Measurements from ENCODE around the gene DARS2.

Gene DARS2

GRCh38 chr1:173888749-173889148 is 64.3 kb downstream of the DARS2 start:
- DNase-seq = no peak

GRCh38 chr1:173889885-173890284 is 65.4 kb downstream of the DARS2 start:
- DNase-seq = no peak

GRCh38 chr1:173893611-173894010 is 69.1 kb downstream of the DARS2 start:
- DNase-seq = no peak

GRCh38 chr1:173894189-173894588 is 69.7 kb downstream of the DARS2 start:
- no peak for DNase-seq

DNA sequence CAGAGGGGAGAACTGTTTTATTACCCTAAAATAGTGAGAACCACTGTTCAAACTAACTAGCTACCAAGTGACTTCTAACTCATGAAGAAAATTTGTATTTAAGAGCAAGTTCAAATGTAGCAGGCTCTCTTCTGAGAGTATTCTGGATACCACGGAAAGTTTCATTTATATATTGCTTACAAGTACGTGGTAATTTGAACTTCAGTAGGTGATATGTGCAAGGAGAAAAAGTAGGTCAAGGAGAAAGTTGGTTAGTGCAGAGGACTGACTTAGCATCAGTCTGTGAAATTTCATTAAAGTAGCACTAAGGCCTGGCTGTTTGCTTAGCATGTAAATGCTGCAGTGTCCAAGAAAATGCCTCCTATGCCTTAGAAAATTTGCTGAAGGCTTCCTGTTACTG is 76.0 kb downstream of the DARS2 start:
- no peak for DNase-seq

DNA sequence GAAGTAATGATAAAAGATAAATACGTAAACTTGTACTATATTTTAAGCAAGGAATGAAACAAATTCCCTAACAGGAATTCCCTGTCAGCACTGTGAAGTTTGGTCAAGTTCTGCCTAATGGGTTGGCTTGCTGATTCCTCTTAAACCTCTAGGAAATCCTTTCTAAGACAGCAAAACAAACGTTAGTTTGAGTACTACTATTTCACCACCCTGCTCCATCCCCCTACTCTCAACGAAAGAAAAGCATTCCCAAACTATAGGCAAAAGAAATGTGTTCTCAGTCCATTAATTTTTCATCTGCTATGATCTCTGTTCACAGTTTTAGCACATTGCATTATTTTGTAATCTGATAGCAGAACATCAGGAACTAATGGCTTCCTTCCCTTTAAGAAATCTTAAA is 76.5 kb downstream of the DARS2 start:
- DNase-seq = no peak

DNA sequence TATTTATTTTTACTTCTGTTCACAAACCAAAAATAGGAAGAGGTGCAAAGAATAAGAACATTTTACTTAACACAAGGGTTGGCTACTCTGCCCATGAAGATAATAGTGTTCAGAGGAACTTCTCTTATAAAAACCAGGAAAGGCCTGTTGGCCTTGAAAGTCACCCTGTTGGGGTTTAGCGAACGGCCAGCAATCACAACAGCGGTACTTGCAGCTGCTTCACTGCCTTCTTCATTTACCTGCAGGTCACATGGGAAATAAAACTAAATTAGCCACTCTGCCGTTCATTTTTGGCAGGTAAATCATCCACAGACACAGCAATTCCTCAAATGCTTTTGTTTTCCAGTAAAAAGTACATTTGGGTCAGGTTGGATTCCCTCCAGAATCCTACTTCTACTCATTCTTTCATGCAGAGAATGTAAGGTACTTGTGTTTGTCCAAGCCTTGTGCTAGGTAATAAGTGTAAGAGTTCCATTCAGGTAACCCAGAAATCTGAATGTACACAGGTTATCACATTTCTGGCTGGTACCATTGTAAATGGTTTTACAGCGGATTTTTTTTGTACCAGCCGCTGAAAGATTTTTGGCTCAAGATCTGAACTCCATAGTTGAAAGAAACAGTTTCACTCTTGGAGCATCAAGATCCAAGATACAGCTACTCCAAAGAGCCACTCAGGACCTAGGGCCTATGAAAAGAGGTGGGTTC is 79.5 kb downstream of the DARS2 start:
- no peak for DNase-seq
